Measurements from ENCODE around the gene FOXP3. TPM values are rescaled to one million over a fixed set of nuclear protein-coding genes. Genes with fewer than 3 reads are reported as not detected.

FOXP3 gene
- total RNA-seq, 1 donor from 2014 or later: 1.5 TPM

DNA sequence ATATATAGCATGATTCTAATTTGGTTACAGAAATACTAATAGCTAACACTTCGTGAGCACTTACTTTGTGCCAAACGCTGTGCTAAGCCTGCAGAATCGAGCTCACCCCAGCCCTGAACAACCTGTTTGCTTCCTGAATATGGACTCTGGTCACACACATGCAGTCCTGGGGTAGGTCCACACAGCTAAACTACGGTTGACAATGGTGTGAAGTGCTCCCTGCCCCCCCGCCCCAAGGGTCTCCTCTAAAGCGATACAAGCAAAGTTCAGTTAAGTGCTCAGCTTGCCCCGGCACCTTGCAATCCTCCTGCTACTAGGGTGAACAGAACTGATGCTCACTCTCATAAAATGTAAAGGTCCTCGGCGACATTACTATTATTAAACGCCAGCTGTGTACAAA, 879 bp downstream of the FOXP3 start:
- no peak for DNase-seq (ENCODE audit: extremely low spot score in 2 of 2)
- Histone ChIP-seq H3K27ac (no peak overlapping the region), H3K36me3 (no peaks in the 10 kb centered on the region), H3K4me1 (no peaks in the 10 kb centered on the region), H3K4me3 (no peak overlapping the region), H3K9me3 (no peaks in the 10 kb centered on the region), H3K27me3 (no peaks in the 10 kb centered on the region)
- TF ChIP-seq, protein P1, sequence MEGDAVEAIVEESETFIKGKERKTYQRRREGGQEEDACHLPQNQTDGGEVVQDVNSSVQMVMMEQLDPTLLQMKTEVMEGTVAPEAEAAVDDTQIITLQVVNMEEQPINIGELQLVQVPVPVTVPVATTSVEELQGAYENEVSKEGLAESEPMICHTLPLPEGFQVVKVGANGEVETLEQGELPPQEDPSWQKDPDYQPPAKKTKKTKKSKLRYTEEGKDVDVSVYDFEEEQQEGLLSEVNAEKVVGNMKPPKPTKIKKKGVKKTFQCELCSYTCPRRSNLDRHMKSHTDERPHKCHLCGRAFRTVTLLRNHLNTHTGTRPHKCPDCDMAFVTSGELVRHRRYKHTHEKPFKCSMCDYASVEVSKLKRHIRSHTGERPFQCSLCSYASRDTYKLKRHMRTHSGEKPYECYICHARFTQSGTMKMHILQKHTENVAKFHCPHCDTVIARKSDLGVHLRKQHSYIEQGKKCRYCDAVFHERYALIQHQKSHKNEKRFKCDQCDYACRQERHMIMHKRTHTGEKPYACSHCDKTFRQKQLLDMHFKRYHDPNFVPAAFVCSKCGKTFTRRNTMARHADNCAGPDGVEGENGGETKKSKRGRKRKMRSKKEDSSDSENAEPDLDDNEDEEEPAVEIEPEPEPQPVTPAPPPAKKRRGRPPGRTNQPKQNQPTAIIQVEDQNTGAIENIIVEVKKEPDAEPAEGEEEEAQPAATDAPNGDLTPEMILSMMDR (IDR thresholded peaks at IDR 0.05): no peak
- intact Hi-C loops (cut with DNase I): loop anchor here (10.0 kb wide), 1 partner anchor 69 kb away; no protein-coding TSS in a partner anchor

DNA sequence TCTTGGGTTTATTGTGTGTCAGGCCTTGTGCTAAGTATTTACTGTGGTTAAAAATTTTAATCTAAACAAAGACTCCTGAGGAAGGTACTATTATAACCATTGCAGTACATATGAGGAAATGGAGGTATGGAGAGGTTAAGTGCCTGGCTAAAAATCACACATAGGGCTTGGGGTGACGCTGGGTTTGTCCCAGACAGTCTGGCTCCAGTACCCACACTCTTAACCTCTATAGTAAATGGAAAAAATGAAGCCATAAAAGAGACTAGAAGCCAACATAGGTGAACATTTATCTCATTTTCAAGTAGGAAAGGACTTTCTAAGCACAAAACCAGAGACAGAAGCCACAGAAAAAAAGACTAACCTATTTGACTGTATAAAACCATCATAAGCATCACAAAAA, 1.9 kb downstream of the FOXP3 start:
- Histone ChIP-seq H3K27me3 (no peaks in the 10 kb centered on the region), H3K4me3 (no peak overlapping the region), H3K4me1 (no peaks in the 10 kb centered on the region), H3K36me3 (no peaks in the 10 kb centered on the region), H3K27ac (no peak overlapping the region), H3K9me3 (no peaks in the 10 kb centered on the region)
- TF ChIP-seq POLR2AphosphoS5 (IDR thresholded peaks at IDR 0.05; ENCODE audit: insufficient read depth in 1 of 2, low read depth in 1 of 2) (no peak), POLR2A (IDR thresholded peaks at IDR 0.05) (no peak)
- TF ChIP-seq, protein P1 (IDR thresholded peaks at IDR 0.05): no peak
- DNase-seq (ENCODE audit: extremely low spot score in 2 of 2): no peak
- intact Hi-C loops (cut with DNase I): loop anchor here (10.0 kb wide), 1 partner anchor 68 kb away; no protein-coding TSS in a partner anchor

DNA sequence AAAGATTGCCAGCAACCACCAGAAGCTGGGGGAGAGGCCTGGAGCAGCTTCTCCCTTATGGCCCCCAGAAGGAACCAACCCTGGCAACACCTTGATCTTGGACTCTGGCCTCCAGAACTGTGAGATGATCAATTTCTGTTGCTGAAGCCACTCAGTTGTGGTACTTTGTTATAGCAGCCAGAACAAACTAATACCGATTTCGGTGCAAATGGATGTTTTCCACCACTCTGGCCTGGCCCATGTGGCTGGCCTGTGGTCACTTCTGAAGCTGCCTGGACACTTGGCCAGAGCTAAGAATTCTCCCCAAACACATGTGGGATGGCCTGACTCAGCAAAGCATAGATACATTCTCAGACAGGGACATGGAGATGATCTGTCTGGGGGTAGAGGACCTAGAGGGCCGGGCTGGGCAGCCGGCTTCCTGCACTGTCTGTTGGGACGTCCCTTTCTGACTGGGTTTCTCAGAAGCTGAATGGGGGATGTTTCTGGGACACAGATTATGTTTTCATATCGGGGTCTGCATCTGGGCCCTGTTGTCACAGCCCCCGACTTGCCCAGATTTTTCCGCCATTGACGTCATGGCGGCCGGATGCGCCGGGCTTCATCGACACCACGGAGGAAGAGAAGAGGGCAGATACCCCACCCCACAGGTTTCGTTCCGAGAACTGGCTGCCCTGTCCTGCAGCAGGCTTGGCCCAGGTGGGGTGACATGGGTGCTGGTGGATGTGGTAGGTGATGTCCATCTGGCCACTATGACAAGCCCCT, 4.1 kb downstream of the FOXP3 start:
- intact Hi-C loops (cut with DNase I): loop anchor here (10.0 kb wide), 1 partner anchor 66 kb away; no protein-coding TSS in a partner anchor
- H3K27ac ChIP-seq: no peak overlapping the region
- no peaks in the 10 kb centered on the region for H3K36me3 ChIP-seq
- no peak overlapping the region for H3K4me3 ChIP-seq
- H3K27me3 ChIP-seq: no peaks in the 10 kb centered on the region
- no peaks in the 10 kb centered on the region for H3K4me1 ChIP-seq
- TF ChIP-seq, protein P1 (IDR thresholded peaks at IDR 0.05): no peak
- TF ChIP-seq POLR2A (IDR thresholded peaks at IDR 0.05) (no peak), POLR2AphosphoS5 (IDR thresholded peaks at IDR 0.05; ENCODE audit: insufficient read depth in 1 of 2, low read depth in 1 of 2) (no peak)
- H3K9me3 ChIP-seq: no peaks in the 10 kb centered on the region
- no peak for DNase-seq (ENCODE audit: extremely low spot score in 2 of 2)

DNA sequence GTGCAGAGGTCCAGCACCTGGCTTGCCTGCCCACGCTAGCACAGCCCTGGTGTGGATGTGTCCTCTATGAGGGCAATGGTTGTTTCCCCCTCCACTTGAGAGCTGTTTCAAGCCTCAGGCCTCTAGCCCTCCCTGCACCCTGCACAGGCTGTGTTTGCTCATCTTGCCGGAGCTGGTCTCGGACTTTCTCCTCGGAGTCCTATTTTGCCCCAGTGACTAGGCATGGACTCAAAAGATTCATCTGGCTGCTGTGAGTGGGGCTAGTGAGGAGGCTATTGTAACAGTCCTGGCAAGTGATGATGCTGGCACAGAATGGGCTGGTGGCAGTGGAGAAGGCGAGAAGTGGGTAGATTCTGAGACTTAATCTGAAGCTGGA, 5.8 kb downstream of the FOXP3 start:
- TF ChIP-seq, protein P1 (IDR thresholded peaks at IDR 0.05): no peak
- TF ChIP-seq POLR2A (IDR thresholded peaks at IDR 0.05) (no peak), POLR2AphosphoS5 (IDR thresholded peaks at IDR 0.05; ENCODE audit: insufficient read depth in 1 of 2, low read depth in 1 of 2) (no peak)
- Histone ChIP-seq H3K27ac (no peak overlapping the region), H3K4me1 (no peaks in the 10 kb centered on the region), H3K9me3 (no peaks in the 10 kb centered on the region), H3K27me3 (no peaks in the 10 kb centered on the region), H3K36me3 (no peaks in the 10 kb centered on the region), H3K4me3 (no peak overlapping the region)
- no peak for DNase-seq (ENCODE audit: extremely low spot score in 2 of 2)
- intact Hi-C loops (cut with DNase I): no loop called here

Measured in vagina (tissue), 2 donors.